ENCODE measurements around the gene LHX6.

Gene LHX6

GRCh38 chr9:122228568-122229484 lies at the start of gene LHX6:
TSS of gene LHX6 (minus strand) at chr9:122228957. CDS start at chr9:122228740, 217 bp downstream.
- peak; percentile 25 for DNase-seq

GRCh38 chr9:122277285-122277897 lies 48.6 kb upstream of the LHX6 start:
- DNase-seq: no peak

- DNase-seq: no peak
These were observed 47.3 kb upstream of the LHX6 start for GRCh38 chr9:122276096-122276495.

- no peak for DNase-seq
These were observed 45.3 kb upstream of the LHX6 start for GRCh38 chr9:122274055-122274454.

GRCh38 chr9:122268041-122268814 lies 39.5 kb upstream of the LHX6 start:
- no peak for DNase-seq

GRCh38 chr9:122265149-122265915 lies 36.6 kb upstream of the LHX6 start:
- DNase-seq: peak; percentile 87

GRCh38 chr9:122264360-122265148 lies 35.8 kb upstream of the LHX6 start, which contains the start of the genes MRRF and RBM18:
TSS of gene MRRF (plus strand) at chr9:122264882. CDS start at chr9:122270892, 6,010 bp downstream.
TSS of gene RBM18 (minus strand) at chr9:122264840. CDS start at chr9:122261492, 3,348 bp downstream.
- peak; percentile 96 for DNase-seq

- DNase-seq: peak; percentile 46
These were observed 35.1 kb upstream of the LHX6 start for GRCh38 chr9:122263699-122264349.

- no peak for DNase-seq
These were observed 33.3 kb upstream of the LHX6 start for GRCh38 chr9:122262073-122262472.

- DNase-seq: peak; percentile 39
These were observed 32.7 kb upstream of the LHX6 start for GRCh38 chr9:122261469-122261881.

- DNase-seq: no peak
These were observed 30.2 kb upstream of the LHX6 start for GRCh38 chr9:122258886-122259415.

- no peak for DNase-seq
These were observed 27.4 kb upstream of the LHX6 start for GRCh38 chr9:122256206-122256605.

GRCh38 chr9:122254761-122255160 lies 26.0 kb upstream of the LHX6 start:
- DNase-seq: no peak

GRCh38 chr9:122252796-122253195 lies 24.0 kb upstream of the LHX6 start:
- DNase-seq: no peak

- no peak for DNase-seq
These were observed 22.6 kb upstream of the LHX6 start for GRCh38 chr9:122251351-122251750.

- DNase-seq: no peak
These were observed 19.7 kb upstream of the LHX6 start for GRCh38 chr9:122248448-122248865.

GRCh38 chr9:122246666-122247065 lies 17.9 kb upstream of the LHX6 start:
- no peak for DNase-seq

- no peak for DNase-seq
These were observed 15.6 kb upstream of the LHX6 start for GRCh38 chr9:122244349-122244748.

- DNase-seq: no peak
These were observed 11.0 kb upstream of the LHX6 start for GRCh38 chr9:122239722-122240121.

GRCh38 chr9:122236681-122237080 lies 7.9 kb upstream of the LHX6 start:
- no peak for DNase-seq

All from hematopoietic multipotent progenitor cell treated with erythropoietin and hydrocortisone succinate and interleukin-3 and kit ligand, for 4 days (in vitro differentiated cells).